Glomerular visceral epithelial cell (primary cell): ENCODE results near the gene CCDC146.
A peak's percentile ranks its signal among the peaks of the same experiment; 100 is the strongest.
"Not testable (repeated sequence)": the region's sequence is repeated elsewhere in the genome, so short reads cannot be mapped to it uniquely, and the experiment has no call there.

Experiments used
- DNase-seq: peaks from one replicate; pipeline ENCODE4 v3.0.0-alpha.2; 2016; ENCODE audit errors: extremely low spot score

The CCDC146 gene

DNA sequence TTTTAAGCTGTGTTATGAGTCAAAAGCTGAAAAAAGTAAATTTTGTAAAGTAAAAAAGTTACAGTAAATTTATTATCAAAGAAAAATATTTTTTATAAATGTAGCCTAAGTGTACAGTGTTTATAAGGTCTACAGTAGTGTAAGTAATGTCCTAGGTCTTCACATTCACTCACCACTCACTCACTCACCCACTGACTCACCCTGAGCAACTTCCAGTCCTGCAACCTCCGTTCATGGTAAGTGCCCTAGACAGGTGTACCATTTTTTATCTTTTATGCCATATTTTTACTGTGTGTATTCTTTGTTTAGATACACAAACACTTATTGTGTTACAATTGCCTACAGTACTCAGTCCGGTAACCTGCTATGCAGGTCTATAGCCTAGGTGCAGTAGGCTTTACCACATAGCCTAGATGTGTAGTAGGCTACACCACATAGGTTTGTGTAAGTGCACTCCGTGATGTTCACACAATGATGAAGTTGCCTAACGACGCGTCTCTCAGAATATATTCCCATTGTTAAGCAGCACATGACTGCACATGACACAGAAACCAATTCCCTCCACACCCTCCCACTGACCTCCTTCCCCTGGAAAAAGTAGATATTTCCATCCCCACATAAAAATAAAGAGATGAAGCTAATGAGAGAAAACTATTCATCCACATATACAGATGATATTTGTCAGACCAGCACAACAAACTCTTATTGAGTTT is 122.0 kb downstream of the CCDC146 start:
- no peak for DNase-seq

DNA sequence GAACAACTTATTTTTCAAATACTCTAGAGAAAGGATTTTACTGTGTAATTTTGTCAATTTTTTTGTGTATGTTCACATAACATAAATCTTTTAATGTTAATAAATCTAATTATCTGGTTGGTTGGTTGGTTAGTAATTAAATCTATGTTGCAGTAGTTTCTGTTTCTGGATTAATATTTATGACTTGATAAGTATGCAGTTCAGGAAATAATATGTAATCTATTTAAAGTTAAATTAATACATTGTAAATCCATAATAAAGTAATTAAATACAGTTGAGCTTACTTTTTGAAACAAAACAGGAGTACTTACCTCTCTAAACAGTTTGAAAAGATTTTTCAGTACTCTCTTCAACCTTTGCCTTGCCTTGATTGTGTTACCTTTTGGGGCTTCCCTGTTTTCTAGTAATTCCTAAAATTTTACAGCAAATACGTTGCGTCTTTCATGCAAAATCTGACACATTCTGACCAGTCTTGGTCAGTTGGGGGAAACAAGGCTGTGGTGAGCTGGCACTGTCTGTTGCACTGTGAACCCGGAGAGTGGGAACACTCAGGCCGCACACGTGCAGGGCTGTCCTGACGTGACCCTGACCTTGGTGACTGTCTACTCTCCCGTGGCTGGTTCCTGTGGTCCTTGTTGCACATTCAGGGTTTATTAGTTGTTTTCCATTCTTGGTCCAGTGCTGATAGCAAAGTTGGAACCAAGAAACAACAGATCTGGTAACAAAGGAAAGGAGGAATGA is 122.8 kb downstream of the CCDC146 start:
- DNase-seq: no peak

DNA sequence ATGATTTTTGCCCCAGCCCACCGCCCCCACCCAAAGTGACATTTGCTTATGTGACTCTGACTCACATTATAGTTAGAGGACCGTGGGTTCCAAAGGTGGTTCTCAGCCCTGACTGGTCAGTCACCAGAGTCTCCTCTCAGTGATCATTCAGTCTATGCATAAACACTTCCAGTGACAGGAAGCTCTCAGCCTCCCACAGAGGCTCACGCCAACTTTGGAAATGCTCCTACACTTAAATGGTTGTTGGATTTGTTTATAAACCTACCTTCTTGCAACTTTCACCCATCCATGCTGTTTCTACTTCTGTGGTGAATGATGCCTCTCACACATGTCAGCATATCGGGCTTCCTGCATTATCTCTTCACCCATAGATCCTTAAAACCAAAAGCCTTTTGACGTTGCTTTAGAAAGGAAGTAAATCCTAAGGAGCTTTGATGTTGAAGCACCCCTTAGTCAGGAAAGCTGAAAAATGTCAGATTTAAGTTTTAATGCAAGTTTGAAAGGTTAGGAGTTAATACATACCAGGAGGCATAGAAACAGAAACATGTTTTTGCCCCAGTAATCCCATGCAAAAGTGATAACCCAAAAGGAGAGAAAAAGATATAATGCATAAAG is 123.7 kb downstream of the CCDC146 start:
- DNase-seq: no peak

GRCh38 chr7:77247206-77247850 is 124.9 kb downstream of the CCDC146 start:
- DNase-seq: peak; percentile 66

DNA sequence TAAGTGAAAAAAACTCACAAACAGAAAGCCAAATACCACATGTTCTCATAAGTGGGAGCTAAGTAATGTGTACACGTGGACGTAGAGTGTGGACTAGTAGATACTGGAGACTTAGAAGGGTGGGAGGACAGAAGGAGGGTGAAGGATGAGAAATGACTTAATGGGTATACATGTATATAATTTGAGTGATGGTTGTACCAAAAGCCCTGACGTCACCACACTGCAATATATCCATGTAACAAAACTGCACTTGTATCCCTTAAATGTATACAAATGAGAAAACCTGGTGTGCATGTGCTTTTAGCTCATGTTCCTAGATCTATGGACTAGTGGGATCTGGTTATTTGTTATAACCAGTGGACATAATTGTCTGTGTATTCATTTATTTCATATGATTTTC is 125.7 kb downstream of the CCDC146 start:
- no peak for DNase-seq

DNA sequence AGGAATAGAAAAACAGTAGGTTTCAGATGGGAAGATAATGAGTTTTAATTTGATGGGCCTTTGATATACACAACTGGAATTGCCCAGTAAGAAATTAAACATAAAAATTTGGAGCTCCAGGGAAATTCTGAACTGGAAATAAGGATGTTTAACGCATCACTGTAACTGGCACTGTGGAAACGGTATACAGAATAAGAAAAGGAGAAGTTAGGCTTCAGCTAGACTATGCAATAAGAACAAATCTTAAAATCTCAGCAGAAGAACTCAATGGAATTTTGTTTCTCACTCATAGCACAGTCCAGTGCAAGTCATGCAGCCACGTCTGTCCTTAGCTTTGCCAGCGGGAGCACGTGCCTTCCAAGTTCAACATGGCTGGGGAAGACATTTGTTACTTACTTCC is 130.1 kb downstream of the CCDC146 start:
- no peak for DNase-seq

GRCh38 chr7:77253151-77253550 is 130.7 kb downstream of the CCDC146 start:
- no peak for DNase-seq

- DNase-seq: no peak
Observed at GRCh38 chr7:77254429-77254828, 132.0 kb downstream of the CCDC146 start.

- no peak for DNase-seq
Observed at GRCh38 chr7:77254915-77255314, 132.5 kb downstream of the CCDC146 start.

DNA sequence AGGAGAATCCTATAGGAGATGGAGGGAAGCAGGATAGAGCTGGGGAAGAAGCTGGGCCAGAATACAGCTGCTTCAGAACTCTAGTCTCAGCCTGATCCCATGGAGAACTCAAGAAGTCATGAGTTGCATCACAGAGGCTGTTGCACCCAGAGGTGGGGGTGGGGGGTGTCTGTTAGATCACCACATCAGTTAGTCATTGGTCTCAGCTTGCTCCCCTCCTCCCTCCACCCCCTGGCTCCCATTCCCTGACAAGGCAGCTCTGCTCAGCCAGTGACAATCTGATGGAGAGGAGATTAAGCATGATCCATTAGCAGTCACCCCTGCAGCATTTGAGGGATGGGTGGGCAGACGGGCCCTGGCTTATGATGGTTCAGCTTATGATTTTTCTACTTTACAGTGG is 135.6 kb downstream of the CCDC146 start:
- peak; percentile 32 for DNase-seq

DNA sequence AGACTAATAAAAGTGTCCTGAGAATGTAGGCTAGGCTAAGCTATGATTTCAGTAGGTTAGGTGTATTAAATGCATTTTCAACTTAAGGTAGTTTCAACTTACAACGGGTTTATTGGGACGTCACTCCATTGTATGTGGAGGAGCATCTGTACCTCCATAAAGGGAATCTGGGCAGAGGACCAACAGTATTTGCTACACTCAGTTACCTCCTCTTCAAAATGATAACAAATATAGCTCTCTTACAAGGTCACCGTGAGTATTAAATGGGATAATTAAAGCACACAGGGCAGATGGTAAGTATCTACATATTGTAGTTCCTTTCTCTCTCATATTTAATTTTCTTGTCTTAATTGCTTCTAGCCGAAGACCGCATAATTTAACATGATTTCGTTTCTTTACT is 136.2 kb downstream of the CCDC146 start:
- no peak for DNase-seq

GRCh38 chr7:77262316-77262715 is 139.9 kb downstream of the CCDC146 start:
- no peak for DNase-seq

DNA sequence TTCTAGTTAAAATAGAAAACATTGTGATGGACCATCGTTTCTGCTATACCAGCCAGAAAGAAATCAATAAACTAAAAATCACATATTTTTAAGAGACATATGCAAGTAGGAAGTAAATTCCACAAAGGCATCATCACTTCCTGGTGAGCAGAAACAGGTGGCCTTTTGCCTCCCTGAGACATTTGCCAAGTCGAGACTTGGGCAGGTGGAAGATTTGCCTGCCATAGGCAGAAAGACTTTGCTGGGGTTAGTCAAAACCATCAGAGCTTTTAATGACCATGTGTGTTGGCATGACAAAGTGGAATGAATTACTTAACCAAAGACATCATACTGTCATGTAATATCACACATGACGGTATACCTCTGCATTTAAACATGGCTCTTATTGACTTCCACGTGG is 143.3 kb downstream of the CCDC146 start:
- DNase-seq: no peak

GRCh38 chr7:77266291-77266794 is 143.9 kb downstream of the CCDC146 start:
- DNase-seq: no peak

- no peak for DNase-seq
Observed at GRCh38 chr7:77269360-77270093, 147.1 kb downstream of the CCDC146 start.

DNA sequence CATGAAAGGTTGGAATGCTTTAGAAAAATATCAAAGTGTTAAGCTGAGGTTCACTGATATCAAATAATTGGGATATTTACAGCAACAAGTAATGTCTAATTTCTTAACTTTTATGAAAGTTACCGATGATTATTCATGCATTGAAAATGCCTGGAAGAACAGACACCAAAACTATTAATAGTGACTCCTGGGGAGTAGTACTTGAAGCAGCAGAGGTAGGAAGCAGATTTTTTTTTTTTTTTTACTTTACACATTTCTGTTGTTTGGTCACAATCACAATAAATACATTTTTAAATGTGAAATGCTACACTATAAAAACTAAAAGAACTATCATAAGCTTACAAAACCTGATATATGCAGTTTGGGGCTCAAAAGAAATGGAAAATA is 147.7 kb downstream of the CCDC146 start:
- DNase-seq: no peak

DNA sequence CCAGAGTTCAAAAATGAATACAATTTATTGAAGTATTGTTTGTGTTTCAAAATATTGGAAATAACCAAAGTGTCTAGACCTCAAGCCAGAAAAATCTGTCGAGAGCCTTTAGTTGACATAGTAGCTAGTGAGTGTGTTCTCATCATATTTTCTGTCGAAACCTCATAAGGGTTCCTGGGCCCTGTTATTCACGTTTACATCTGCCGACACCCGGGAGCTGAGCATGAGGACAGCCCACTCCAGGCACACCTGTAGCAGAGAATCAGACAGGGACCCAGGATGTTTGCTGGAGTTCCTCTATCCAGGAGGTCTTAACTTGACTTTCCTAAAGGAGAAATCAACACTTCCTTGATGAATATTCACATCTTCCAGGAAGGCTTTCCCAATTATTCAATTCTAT is 149.4 kb downstream of the CCDC146 start:
- no peak for DNase-seq

GRCh38 chr7:77275663-77276062 is 153.2 kb downstream of the CCDC146 start:
- not testable (repeated sequence) for DNase-seq

DNA sequence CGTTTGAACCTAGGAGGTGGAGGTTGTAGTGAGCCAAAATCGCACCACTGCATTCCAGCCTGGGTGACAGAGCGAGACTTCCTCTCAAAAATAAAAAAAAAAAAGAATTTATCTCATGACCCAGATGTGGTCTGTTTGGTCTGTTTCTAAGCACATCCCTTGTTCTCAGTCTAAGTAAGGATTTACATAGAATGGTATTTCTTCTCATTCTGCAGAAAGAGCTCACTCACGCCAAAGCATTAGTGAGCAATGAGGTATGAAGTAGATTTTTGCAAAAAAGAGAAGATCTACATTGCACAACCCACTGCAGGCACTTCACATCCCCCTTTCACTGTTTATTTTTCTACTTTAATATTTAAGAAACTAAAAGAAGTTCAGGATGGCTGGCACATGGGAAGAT is 153.7 kb downstream of the CCDC146 start:
- no peak for DNase-seq

DNA sequence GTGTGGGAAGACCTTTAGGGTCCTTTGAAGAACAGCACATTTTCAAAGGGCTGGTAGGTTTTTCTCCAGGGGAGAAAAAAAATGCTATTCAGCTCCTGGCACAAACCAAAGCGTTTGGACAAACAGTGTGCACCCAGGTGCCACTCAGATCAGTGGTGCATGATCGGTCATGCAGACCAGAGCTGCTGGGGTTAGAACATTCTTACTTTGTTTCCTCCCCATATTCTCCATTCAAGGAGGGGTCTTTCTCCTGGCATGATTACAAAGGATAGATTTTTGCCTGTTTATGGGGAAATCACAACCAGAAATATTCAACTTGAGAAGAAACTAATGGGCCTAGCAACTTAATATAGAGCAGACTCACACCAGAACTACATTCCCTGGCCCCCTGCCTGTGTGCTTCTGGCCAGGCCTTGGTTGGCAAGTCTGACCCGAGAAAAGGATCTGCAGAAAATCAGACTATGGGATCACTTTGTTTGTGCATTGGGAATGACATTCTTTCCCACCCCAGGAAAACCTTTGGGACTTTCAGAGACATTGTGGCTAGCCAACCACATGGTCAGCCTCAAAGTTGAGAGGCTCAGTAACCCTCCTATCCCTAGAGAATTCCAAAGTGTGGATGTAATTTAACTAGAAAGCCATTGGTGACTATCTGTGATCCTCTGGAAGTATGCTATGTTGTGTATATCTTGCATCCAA is 159.5 kb downstream of the CCDC146 start:
- peak; percentile 30 for DNase-seq

DNA sequence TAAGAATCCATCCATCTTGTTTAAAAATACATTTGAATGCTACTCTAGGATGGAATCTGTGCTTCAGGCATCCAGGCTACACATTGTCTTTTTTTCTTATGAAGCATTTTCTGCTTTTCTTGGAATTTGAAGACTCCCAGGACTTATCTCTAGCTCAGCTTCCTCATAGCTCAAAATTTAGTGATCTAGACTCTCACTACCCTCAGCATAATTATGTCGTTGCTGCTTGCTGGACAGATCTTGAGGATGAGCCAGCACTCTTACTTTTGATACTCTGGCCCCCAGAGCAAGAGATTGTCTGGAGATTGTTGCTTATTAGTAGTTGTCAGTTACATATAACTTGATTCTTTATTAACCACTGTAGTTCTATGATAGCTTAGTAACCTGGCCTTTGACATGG is 160.5 kb downstream of the CCDC146 start:
- DNase-seq: no peak
